ENCODE results near the gene LDB3.

LDB3 gene

DNA sequence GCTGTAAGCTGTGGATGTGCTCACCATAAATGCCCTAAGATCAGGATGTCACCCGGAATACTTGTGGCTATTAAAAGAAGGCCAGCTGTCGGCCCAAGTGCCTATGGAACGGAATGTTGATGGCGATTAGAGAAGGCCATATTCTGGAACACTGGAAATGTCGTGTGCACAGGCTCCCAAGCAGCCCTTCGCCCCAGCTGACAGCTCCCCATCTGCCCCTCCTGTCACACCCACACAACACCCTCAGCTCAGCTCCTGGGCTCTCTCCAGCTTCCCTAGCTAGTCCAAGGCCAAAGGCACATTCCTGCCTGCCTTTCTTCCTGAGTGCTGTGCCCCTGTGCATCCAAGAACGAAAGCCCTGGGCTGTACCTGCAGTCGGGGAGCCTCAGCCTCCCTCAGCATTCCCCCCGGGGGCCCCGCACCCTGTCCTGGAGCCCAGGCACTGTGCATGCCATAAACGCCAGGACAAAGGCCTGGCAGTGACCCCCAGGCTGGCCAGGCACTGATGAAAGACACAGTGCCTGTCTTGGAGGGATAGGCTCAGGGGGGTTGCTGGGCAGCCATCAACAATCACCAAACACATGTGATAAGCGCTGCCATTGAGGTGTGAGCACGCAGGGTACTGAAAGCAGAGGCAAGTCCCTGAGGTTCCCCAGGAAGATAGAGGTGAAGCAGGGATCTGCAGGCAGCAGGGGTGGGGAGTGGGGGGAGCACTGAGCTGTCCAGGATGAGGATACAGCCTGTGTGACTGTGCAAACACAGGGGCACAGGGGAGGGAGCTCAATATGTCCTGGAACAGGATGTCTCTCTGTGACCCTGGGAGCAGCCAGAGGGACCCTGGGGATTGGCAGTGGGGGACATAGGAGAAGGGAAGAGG is 3.7 kb upstream of the LDB3 start:
- no peak for DNase-seq (ENCODE audit: low spot score)

DNA sequence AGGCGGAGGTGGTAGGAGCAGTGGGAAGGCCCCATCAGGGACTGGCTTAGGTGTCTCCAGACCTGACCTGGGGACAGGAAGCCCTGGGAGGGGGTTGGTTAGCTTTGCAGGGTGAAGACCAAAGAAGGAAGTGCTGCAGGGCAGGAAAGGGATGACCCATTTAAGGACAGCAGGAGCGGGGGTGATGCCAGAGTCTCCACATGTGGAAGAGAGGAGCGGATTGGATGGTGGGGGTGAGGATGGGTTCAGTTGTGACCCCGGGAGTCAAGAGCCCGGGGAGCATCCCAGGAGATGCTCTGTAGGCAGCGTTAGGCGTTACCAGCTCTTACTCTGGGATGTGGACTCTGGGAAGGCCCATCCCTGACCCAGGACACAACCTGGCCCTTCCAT is 3.1 kb upstream of the LDB3 start:
- DNase-seq (ENCODE audit: low spot score), result no peak

DNA sequence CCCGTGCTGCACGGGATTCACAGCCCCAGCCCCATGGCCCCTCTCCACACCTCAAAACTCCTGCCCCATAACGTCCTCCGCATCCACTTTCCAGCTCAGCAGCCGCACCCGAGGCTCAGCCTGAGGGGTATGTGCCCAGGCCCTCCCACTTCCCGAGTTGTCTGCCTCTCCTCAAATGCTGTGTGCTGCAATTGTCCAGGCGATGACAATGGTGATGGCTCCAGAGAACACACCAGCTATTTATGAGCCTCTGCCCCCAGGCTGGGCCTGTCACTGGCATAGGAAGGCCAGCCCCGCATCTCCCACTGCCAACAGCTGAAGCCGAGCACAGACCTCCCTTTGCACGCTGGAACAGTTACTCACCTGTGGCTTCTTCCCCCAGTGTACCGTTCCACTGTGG is 2.4 kb upstream of the LDB3 start:
- peak; percentile 94 for DNase-seq (ENCODE audit: low spot score)

DNA sequence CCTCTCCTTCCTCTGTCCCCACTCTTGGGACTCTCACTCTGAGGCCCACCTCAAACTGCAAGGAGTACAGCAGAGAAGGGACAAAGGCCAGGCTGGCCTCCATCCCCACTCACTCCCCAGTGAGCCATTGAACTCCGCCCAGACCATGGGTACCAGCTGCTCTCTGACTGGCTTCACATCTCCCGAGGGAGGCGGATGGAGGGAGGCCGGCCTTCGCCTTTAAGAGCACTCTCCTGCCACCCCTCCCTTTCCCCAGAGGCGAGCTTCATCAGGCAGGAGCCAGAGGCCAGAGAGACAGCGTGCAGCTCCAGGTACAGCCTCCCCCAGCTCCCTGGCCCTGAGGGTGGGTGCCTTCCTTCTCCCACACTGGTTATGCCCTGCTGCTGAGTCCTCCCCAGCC is 1.8 kb upstream of the LDB3 start:
- peak; percentile 79 for DNase-seq (ENCODE audit: low spot score)

DNA sequence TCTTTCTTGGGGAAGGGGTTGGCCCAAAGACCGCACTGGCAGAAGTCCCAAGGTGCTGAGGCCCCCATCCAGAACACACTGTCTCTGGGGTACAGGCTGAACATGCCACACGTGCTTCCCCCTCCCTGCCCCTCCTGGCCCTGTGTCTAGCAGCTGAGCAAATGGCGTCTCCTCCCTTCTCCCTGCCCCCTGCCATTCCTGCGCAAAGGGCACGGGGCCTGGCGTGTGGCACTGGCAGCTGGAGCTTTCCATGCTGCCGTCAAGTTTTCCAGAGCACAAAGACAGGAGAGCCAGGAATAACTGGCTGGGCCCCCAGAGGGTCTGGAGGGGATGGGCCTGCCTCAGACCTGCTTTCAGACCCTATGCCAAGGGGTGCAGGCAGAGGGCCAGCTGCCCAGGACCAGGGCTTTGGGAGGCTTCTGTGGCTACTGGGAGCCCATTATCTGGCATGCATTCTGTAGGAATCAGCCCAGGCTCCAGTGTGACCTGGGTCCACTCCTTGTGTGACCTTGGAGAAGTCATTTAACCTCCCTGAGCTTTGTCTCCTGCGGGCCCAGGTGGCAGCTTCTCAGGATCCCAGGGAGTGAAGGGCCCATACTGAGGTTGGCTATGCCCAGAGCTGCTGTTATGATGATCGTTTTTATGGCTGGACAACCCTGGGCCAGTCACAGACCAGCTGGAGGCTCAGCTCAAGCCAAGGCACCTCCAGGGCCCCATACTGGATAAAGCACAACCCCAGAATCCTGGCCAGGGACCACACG is 710 bp upstream of the LDB3 start:
- DNase-seq (ENCODE audit: low spot score), result no peak

DNA sequence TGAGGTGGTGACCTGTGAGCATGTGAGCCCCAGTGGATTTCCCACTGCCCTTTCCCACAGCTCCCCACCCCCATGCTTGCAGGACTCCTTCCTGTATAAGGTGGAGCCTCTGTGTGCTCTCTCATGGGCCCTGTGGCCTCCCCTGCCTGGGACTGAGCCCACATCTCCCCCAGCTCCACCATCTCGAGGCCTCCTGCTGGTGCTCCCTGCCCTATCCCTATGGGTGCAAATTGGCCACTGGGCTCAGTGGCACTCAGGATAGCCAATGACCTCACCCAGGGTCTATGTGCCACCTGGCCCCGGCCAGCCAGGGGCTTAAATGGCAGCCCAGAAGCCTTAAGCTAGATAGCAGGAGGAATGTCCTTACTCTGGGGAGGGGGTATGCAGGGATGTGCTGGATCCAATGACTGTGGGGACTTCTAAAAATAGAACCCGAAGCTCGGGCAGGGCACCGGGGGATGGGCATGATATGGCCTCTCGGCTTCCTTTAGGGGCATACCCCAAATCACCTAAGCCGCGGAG is 2.0 kb downstream of the LDB3 start:
- DNase-seq (ENCODE audit: low spot score), result no peak

DNA sequence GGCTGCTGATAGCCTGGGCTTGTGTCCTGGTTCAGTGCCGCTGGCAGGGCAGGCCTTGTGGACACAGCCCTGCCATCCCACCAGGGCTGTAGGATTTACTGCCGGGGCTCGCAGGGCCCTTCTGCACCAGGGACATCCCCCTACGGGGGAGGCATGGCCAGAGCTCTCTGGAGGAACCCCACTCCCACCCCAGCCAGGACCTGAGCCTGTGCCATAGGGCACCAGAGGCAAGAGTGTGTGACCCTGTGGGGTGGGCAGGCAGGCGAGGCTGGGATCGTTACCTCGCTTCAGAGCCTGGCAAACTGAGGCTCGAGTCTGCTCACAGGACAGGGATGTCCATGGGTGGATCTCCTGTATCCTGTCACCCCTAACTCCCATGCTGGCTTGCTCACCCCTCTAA is 2.6 kb downstream of the LDB3 start:
- no peak for DNase-seq (ENCODE audit: low spot score)

DNA sequence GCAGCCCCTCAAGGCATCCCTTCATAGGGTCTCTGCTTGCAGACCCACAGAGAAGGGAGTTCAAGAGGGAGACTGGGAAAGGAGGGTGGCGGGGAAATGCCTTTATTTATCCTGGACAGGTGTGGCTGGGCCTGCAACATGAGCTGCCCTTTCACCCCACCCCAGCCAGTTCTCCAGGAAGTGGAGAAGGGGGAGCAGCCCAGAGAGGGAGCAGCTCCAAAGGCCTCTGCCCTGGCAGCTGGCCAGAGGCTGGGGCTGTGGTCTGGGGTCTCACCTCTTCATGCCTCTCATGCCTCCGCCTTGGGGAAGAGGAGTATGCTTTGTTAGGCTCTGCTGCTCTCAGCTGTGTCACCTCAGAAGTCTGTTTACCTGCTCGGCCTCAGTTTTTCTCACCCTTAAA is 3.1 kb downstream of the LDB3 start:
- DNase-seq (ENCODE audit: low spot score), result no peak

DNA sequence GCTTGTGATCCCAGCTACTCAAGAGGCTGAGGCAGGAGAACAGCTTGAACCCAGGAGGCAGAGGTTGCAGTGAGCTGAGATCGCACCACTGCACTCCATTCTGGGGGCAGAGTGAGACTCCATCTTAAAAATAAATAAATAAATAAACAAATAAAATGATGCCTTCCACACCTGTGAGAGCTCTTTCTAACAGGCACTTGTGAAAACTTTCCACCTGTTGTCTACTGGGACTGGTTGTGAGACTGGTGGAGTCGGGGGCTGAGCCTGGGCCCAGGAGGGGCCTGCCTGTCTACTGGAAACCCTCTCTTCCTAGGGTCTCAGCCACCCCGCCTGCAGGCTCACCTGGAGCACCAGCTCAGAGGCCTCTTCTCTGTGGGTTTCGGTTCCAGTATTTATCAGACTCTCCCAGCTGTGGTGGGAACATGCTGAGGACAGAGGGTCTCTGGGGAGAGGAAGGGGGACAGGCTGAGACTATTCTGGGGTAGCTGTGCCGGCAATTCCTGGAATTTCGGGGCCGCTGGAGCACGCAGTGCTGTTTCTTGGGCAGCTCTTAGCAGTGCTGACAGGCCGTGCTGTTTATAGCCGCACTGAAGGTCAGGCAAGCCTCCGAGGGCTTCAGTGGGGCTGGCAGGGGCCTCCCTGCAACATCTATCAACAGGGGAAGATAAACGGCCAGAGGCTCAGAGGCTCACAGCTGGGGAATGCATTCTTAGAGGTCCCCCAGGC is 3.8 kb downstream of the LDB3 start:
- no peak for DNase-seq (ENCODE audit: low spot score)

DNA sequence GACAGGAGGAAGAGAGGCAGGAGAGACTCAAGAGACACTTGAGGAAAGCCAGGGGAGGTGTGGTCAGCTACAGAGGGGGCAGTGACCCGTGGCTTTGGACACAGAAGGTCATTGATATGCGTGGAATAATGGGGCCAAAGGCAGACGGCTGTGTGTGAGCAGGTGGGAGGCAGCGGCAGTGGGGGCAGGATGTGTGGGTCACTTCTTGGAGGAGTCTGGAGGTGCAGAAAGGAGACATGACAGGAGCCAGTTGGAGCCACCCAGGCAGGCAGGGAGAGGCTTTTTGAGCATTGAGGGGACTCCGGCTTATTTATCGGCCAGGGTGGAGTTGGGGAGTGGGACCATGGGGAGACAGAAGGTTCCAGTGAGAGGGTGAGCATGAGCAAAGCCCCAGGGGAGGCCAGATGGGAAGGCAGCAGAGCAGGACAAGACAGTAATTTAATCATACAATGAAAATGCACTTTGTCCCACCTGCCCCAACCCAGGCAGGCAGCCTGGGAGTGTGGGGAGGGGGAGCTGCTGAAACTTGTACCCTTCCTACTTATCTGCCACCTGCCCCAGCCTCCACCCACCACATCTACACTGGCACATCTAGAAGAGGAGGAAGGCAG is 5.0 kb downstream of the LDB3 start:
- no peak for DNase-seq (ENCODE audit: low spot score)

DNA sequence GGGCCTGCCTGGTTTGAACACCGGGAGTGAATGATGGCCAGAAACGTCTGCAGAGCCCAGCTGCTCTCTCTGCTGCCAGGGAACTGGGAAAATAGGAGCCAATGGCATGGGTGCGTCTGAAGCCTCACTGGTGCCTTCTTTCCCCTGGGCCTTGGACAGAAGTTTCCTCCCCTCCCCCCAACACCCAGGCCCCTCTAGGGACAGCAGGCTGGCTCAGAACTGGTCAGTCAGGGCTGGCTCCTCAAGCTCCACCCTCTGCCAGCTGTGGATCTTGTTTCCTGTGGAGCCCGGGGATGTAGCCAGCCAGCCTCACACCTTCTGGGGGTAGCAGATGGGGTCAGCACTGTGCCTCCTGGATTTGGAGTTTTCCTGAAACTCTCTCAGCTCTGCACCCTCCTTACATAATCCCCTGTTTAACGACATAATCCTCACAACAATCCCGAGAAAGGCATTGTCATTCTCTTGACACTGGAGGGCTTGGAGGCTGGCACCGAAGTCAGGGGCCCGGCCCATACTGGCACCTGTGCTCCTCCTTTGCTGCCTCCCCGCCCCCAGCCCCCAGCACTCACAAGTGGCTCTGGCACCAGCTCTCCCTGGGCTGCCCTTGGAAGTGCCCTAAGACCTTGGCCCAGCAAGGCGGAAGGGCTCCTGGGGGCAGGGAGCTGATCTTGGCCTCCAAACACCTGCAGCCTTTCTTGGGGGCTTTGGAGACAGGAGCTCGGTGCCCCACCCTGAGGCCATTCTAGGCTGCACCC is 5.7 kb downstream of the LDB3 start:
- DNase-seq (ENCODE audit: low spot score), result no peak

DNA sequence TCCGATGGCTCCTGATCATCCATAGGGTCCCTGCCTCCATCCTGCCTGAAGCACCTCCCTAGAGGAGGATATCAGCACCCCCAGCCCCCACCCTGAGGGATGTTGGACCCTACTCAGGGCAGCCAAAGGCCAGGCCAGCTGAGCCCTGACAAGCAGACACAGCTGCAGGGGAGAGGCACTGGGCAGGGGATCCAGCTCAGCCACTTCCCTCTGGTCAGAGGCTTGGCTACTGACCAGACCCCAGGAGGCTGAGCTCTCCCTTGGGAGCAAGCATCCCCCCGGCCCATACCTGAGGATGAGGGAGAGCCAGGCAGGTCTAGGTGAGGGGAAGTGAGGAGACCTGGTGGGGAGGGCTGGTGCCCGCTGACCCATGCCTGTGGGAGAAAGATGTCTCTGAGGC is 6.6 kb downstream of the LDB3 start:
- no peak for DNase-seq (ENCODE audit: low spot score)

DNA sequence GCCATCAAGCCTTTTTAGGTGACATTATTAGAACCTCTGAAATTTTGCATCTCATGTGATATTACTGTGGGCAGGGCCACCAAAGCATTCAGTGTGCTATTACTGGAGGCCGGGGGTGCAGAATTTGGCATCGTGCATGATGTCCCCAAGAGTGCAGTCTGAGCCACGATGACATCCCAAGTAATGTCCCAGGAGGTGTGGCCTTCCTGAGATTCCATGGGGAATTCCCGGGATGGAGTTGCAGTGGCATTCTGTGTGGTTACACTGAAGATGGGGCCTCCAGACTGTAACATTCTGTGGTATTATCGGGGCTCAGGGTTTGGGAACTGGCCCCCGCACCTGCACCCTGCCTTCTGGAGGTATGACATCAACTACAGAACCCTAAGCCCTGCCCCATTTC is 9.1 kb downstream of the LDB3 start:
- DNase-seq (ENCODE audit: low spot score), result no peak

DNA sequence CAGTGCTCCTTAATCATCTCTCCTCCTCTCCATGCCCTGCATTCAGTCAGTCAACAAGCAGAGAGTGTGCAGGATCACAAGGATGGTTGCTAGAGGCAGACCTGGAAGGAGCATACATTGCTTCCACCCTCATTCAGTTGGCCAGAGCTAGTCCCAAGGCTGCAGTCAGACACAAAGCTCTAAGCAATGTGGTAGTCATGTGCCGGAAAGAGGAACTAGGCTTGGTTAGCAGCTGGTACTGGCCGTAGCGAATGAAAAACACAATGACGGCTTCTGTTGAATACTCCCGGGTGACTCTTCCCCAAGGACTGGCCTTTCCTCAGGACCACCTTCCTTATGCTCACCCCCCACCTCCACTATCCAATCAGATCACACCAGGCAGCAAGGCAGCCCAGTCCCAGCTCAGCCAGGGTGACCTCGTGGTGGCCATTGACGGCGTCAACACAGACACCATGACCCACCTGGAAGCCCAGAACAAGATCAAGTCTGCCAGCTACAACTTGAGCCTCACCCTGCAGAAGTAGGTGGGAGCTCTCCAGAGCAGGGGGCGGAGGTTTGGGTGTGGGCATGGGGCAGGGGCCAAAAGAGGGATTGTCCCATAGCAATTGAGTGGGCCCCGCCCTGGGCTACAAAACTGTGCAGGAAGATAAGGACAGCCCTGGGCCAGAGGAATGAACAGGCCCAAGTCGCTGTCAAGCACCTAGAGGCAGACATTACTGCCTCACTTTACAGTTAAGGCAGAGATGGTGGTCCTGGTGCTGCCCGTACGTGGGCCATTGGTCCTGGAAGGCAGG is 10.9 kb downstream of the LDB3 start:
- no peak for DNase-seq (ENCODE audit: low spot score)

DNA sequence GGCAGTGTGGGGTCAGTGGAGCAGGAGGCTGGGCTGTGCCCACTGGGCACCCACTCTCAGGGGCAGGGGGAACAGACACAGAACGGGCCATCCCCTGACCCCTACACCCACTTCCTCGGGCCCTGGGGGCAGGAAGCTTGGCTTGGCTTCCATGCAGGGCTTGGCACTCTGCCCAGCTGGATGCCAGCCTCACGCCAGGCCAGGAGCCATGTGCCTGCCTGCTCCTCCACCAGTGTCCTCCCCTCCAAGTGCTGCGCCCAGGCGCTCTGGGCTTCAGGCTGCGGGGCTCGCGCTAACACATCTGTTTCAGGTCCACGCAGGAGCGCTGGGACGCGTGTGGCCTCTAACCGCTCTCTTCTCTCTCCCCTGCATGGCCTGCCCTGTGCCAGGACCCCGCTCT is 12.7 kb downstream of the LDB3 start:
- no peak for DNase-seq (ENCODE audit: low spot score)

DNA sequence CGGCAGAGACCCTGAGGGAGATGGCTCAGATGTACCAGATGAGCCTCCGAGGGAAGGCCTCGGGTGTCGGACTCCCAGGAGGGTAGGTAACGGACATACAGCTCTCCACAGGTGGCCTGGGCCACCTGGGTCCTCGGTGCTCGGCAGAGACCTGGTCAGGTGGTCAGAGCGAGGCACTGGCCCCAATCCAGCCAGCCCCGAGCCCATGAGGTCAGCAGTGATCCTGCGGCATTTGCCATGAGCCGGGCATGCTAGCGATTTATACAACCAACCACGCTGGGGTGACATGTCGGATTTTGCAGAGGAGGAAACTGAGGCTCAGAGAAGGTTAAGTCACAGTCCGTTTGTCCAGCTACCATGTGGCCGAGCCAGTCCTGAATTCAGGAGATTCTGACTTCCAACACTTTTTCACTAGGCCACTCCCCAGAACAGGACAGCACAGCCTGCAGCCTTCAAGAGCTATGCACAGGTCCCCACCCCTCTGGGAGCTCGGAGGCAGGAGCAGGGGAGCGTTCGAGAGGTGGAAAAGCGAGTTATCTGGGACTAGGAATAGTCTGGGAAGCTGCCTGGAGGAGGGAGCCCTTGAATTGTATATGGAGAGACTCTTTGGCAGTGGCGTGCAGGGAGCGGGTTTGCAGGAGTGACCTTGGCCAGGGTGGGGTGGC is 13.5 kb downstream of the LDB3 start:
- no peak for DNase-seq (ENCODE audit: low spot score)

DNA sequence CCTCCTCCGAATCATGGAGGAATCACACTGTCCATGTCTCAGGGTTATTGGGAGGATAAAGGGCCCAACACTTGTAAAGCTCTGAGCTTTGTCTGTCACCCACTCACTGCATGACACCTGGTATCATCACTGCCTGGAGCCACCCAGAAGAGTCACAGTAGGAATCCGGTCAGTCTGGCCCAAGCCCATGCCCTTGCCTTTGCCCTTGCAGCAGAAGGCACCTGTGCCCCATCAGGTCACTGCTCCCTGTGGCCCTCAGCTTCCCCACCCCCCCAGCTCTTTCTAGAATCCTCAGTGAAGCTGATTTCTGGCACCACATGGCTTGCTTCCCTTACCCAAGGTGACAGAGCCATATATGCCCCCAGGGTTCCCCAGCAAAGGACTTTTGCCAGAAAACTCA is 14.4 kb downstream of the LDB3 start:
- DNase-seq (ENCODE audit: low spot score), result no peak

DNA sequence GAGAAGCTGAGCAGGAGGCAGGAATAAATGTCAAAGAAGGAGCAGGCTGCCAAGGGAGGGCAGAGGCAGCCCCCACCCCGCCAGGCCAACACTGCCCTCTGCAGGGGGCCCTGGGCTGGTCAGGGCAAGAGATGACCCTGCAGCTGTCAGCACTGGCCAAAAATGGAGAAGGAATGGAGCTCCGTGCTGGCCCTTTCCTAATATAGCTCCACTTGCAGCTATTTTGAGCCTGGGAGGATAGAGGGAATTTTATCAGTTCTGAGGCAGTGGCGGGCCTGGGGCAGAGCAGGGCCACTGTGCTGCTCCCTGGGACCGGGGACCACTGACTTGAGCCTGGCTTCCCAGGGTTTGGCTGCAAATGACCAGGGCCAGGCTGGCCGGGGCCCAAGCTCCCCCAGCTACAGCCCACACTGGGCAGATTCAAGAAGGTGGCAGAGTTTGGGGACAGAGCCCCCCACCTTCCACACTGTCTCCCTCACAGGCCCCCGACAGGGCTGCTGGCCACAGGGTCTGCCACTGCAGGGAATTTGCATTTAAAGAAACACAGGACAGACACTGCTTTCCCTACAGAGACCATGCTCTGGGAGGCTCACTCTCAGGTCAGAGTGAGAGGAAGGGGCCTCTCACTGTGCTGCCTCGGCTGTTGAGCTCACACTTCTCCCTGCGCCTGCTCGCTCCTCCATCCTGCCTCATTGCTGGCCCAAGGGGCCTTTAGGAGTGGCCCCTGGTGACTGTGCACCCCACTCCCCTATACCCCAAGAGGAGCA is 16.2 kb downstream of the LDB3 start:
- no peak for DNase-seq (ENCODE audit: low spot score)

DNA sequence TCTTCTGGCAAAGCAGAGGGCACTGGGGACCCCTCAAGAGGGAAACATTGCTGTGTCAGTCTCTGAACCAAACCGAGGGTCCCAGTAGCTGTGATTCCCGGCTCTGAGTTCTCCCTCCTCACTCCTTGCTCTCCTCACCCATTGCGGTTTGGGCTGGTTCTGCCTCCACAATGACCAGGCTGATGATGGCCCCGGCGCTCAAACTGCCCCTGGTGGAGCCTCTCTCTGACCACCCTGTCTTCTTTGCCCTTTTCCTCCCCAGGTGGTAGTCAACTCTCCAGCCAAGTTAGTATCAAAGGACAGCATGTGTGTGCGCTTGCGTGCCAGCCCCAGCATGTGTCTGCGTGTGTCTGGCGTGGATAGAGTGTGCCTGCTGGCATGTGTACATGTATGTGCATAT is 17.1 kb downstream of the LDB3 start:
- no peak for DNase-seq (ENCODE audit: low spot score)

All from putamen (tissue), 1 donor.